Retinal pigment epithelial cell (primary cell): ENCODE results near the gene MFAP3L.
A peak's percentile ranks its signal among the peaks of the same experiment; 100 is the strongest.

ENCODE experiments used
- DNase-seq: peaks from one replicate; pipeline ENCODE4 v3.0.0-alpha.2; 2010; ENCODE audit warnings: low read depth
- H3K4me3 ChIP-seq: 2 replicates; pipeline ENCODE4 v1.5.1; 2011; ENCODE audit warnings: mild to moderate bottlenecking, low read length, control low read depth, moderate library complexity
- CTCF ChIP-seq: conservative IDR thresholded peaks from 2 replicates; pipeline ENCODE4 v1.5.1; 2011; ENCODE audit warnings: low read depth, low read length, control low read depth, inconsistent platforms

The MFAP3L gene

GRCh38 chr4:169941141-169941540, 85.1 kb downstream of the MFAP3L start:
- H3K4me3 ChIP-seq = no peak overlapping the region
- TF ChIP-seq CTCF = no peak
- DNase-seq = no peak

- no peak for DNase-seq
- H3K4me3 ChIP-seq = no peak overlapping the region
- peak; percentile 54 for TF ChIP-seq CTCF
These were observed 85.7 kb downstream of the MFAP3L start for GRCh38 chr4:169940460-169940859.
